Caco-2 (cell line): ENCODE data around the gene KDM4C. TPM values are rescaled to one million over a fixed set of nuclear protein-coding genes. Genes with fewer than 3 reads are reported as not detected.

Experiments used
- BruUV-seq: library from RNA; stranded (reverse); fragments of 400-500 nt; replicated peaks from 2 replicates; lab custom pipeline; 2021; lab: Mats Ljungman, UMichigan
- CTCF ChIA-PET: fragments of 300-600 bp; sonication (Branson Sonifier 250); formaldehyde crosslinking; loops from one replicate; lab custom pipeline; 2022; ENCODE audit warnings: antibody characterized with exemption; lab: Charles Lee
- POLR2A ChIA-PET: fragments of 300-600 bp; sonication (Branson Sonifier 250); formaldehyde crosslinking; loops from one replicate; lab custom pipeline; 2022; ENCODE audit warnings: antibody characterized with exemption; lab: Charles Lee
- DNase-seq, 2 experiments: peaks; one replicate each; pipeline versions ENCODE4 v3.0.0 to v3.0.0-alpha.2; 2020 to 2022
- H3K27me3 ChIP-seq: replicated peaks from 2 replicates; pipeline ENCODE4 v1.6.0; 2011; ENCODE audit warnings: low read length; ENCODE audit not compliant: control insufficient read depth, insufficient read depth
- H3K36me3 ChIP-seq: 2 replicates; pipeline ENCODE4 v1.5.1; 2011; ENCODE audit warnings: low read length; ENCODE audit not compliant: control insufficient read depth, insufficient read depth
- H3K4me1 ChIP-seq: fragments of 250-450 bp; sonication (Bioruptor Pico); 2 replicates; pipeline ENCODE4 v1.5.1; 2020; ENCODE audit warnings: mild to moderate bottlenecking
- H3K4me3 ChIP-seq: 2 replicates; pipeline ENCODE4 v1.5.1; 2011; ENCODE audit warnings: low read depth, mild to moderate bottlenecking, control low read depth, low read length
- H3K9me3 ChIP-seq: fragments of 250-450 bp; sonication (Bioruptor Pico); 2 replicates; pipeline ENCODE4 v1.5.1; 2020; ENCODE audit warnings: mild to moderate bottlenecking, moderate library complexity
- H3K27ac Mint-ChIP-seq: one replicate; pipeline ENCODE4 v1.8.0; 2022; ENCODE audit warnings: mixed read lengths; ENCODE audit not compliant: unreplicated experiment
- H3K27me3 Mint-ChIP-seq: one replicate; pipeline ENCODE4 v1.8.0; 2022; ENCODE audit warnings: mixed read lengths; ENCODE audit not compliant: insufficient read depth, unreplicated experiment
- H3K36me3 Mint-ChIP-seq: one replicate; pipeline ENCODE4 v1.8.0; 2022; ENCODE audit warnings: mild to moderate bottlenecking, mixed read lengths; ENCODE audit not compliant: insufficient read depth, unreplicated experiment
- H3K4me1 Mint-ChIP-seq: one replicate; pipeline ENCODE4 v1.8.0; 2022; ENCODE audit warnings: low read depth, mixed read lengths; ENCODE audit not compliant: unreplicated experiment
- H3K4me3 Mint-ChIP-seq: one replicate; pipeline ENCODE4 v1.8.0; 2022; ENCODE audit warnings: mild to moderate bottlenecking, moderate library complexity, mixed read lengths; ENCODE audit not compliant: unreplicated experiment
- H3K9me3 Mint-ChIP-seq: one replicate; pipeline ENCODE4 v1.8.0; 2022; ENCODE audit warnings: mixed read lengths; ENCODE audit not compliant: unreplicated experiment
- CTCF ChIP-seq, 2 experiments: fragments of 200-600 bp in 1 of 2; IDR thresholded peaks; 1 replicate in 1 of 2; 2 replicates in 1 of 2; pipeline versions ENCODE4 v1.5.1 to v1.8.0; 2011 to 2022; ENCODE audit warnings: antibody characterized with exemption in 1 of 2, control low read depth in 1 of 2, inconsistent platforms in 1 of 2, low read depth in 1 of 2, low read length in 1 of 2, mild to moderate bottlenecking in 1 of 2, moderate library complexity in 1 of 2; ENCODE audit not compliant: insufficient read depth in 1 of 2, severe bottlenecking in 1 of 2, unreplicated experiment in 1 of 2
- intact Hi-C: fragments of 100-400 bp; cut with micrococcal nuclease; formaldehyde crosslinking; loops from one replicate; pipeline ENCODE4 v1.10.0; 2022; ENCODE audit not compliant: unreplicated experiment
- total RNA-seq: library from RNA; stranded (reverse); gene quantifications from 2 replicates; pipeline ENCODE4 v1.2.3, GENCODE V29; 2022

KDM4C gene
- total RNA-seq, 1 experiment from 2014 or later = 40.3 TPM

- Mint-ChIP-seq H3K4me3 (no peak overlapping the region), H3K27ac (no peak overlapping the region), H3K27me3 (no peaks in the 10 kb centered on the region), H3K4me1 (peaks cover 17% of the 10 kb centered on the region), H3K36me3 (no peaks in the 10 kb centered on the region), H3K9me3 (peaks cover 9% of the 10 kb centered on the region)
- intact Hi-C loops = no loop called here
- Histone ChIP-seq H3K9me3 (no peaks in the 10 kb centered on the region), H3K36me3 (no peaks in the 10 kb centered on the region), H3K4me3 (no peak overlapping the region), H3K4me1 (no peaks in the 10 kb centered on the region), H3K27me3 (no peaks in the 10 kb centered on the region)
- POLR2A ChIA-PET = no interaction called here
- no TSS peak for BruUV-seq
- CTCF ChIA-PET = no interaction called here
- TF ChIP-seq CTCF (IDR thresholded peaks at IDR 0.05; ENCODE audit: insufficient read depth in 1 of 2, low read depth in 1 of 2, low read length in 1 of 2, severe bottlenecking in 1 of 2, unreplicated experiment in 1 of 2) = no peak
- no peak for DNase-seq
Observed at GRCh38 chr9:6922124-6922676, 164.4 kb downstream of the KDM4C start.

GRCh38 chr9:6922680-6923079 lies 164.9 kb downstream of the KDM4C start:
- no peak for DNase-seq
- H3K9me3 Mint-ChIP-seq = peaks cover 9% of the 10 kb centered on the region
- ChIA-PET CTCF (no interaction called here), POLR2A (no interaction called here)
- no peak overlapping the region for H3K27ac Mint-ChIP-seq
- no peaks in the 10 kb centered on the region for H3K4me1 ChIP-seq
- H3K4me1 Mint-ChIP-seq = peaks cover 18% of the 10 kb centered on the region
- H3K36me3 ChIP-seq = no peaks in the 10 kb centered on the region
- no peaks in the 10 kb centered on the region for H3K9me3 ChIP-seq
- no peak overlapping the region for H3K4me3 Mint-ChIP-seq
- TF ChIP-seq CTCF (IDR thresholded peaks at IDR 0.05; ENCODE audit: insufficient read depth in 1 of 2, low read depth in 1 of 2, low read length in 1 of 2, severe bottlenecking in 1 of 2, unreplicated experiment in 1 of 2) = no peak
- H3K36me3 Mint-ChIP-seq = no peaks in the 10 kb centered on the region
- no peaks in the 10 kb centered on the region for H3K27me3 Mint-ChIP-seq
- BruUV-seq = no TSS peak
- intact Hi-C loops = no loop called here
- no peaks in the 10 kb centered on the region for H3K27me3 ChIP-seq
- H3K4me3 ChIP-seq = no peak overlapping the region

- CTCF ChIA-PET = no interaction called here
- H3K9me3 Mint-ChIP-seq = peaks cover 11% of the 10 kb centered on the region
- H3K9me3 ChIP-seq = no peaks in the 10 kb centered on the region
- no peaks in the 10 kb centered on the region for H3K36me3 Mint-ChIP-seq
- H3K36me3 ChIP-seq = no peaks in the 10 kb centered on the region
- H3K27me3 ChIP-seq = no peaks in the 10 kb centered on the region
- H3K4me3 Mint-ChIP-seq = no peak overlapping the region
- no peaks in the 10 kb centered on the region for H3K4me1 ChIP-seq
- intact Hi-C loops = no loop called here
- H3K27ac Mint-ChIP-seq = no peak overlapping the region
- POLR2A ChIA-PET = no interaction called here
- H3K4me1 Mint-ChIP-seq = peaks cover 22% of the 10 kb centered on the region
- TF ChIP-seq CTCF (IDR thresholded peaks at IDR 0.05; ENCODE audit: insufficient read depth in 1 of 2, low read depth in 1 of 2, low read length in 1 of 2, severe bottlenecking in 1 of 2, unreplicated experiment in 1 of 2) = no peak
- no peak for DNase-seq
- no TSS peak for BruUV-seq
- H3K4me3 ChIP-seq = no peak overlapping the region
- no peaks in the 10 kb centered on the region for H3K27me3 Mint-ChIP-seq
Observed at GRCh38 chr9:6923086-6923485, 165.3 kb downstream of the KDM4C start.
